Islet precursor cell (in vitro differentiated cells): ENCODE results near the gene FTO.
A peak's percentile ranks its signal among the peaks of the same experiment; 100 is the strongest.

Experiments
- DNase-seq: peaks from one replicate; pipeline ENCODE4 v3.0.0-alpha.2; 2018

Gene FTO

DNA sequence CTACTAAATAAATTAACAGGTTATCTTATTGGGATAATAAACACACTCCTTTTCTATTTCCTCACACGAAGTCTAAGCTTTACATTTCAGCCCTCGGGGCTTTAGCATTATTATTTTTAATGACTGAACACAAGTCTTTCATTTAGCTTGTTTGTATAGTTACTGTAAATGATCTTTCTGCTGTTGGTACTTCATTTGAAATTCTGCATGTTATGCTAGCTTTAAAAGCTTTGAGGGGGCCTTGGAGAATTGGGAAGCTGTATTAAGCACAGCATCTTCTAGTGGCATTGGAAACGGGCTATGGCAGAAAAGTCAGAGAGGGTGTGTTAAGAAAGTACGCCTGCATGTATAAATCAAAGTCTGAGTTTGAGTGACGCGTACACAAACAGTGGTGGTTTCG, 243.7 kb downstream of the FTO start:
- no peak for DNase-seq

DNA sequence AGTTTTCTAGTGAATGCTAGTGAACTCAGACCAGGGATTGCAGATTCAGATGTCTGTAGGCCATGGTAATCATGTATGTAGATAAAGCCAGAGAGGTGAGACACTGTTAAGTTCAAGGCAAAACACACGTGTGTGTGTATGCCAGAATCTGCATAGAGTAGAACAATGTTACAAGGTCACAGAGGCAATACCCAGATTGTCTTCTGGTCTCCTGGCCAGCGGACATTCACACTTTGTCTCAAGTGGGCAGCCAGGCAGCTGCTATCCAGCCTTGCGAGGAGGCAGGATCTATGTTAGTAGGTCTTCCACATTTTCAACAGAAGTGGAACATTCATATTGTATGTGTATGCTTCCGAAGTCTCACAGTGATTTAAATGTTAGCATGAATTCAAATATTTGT, 244.4 kb downstream of the FTO start:
- DNase-seq = no peak

DNA sequence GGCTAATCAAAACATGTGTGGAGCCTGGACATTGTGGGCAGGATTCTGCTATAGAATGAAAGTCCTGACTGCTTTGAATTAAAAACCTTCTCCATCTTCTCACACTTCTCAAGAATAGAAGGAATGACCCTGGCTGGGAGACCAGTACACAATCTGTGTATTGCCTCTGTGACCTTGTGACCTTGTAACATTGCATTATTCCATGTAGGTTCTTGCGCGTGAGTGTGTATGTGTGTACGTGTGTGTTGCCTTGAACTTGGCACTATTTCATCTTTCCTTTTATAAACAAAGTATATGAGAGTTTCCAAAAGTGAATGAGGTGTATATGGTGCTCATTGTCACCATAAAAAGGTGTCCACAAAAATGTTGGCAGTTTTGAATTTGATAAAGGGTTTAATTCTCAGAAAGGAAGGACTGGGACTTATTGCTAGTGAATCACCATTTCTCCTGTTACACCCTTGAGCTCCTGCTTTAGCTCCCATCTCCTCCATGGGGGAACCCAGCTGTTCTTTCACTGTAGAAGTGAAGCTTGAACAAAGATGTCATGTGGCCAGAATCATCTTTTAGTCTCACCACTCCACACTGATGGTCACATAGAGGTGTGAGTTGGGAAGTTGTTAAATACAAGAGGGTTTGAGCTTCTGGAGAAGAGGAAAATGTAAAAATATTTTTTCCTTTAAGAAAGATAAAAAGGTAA, 244.9 kb downstream of the FTO start:
- DNase-seq = no peak

DNA sequence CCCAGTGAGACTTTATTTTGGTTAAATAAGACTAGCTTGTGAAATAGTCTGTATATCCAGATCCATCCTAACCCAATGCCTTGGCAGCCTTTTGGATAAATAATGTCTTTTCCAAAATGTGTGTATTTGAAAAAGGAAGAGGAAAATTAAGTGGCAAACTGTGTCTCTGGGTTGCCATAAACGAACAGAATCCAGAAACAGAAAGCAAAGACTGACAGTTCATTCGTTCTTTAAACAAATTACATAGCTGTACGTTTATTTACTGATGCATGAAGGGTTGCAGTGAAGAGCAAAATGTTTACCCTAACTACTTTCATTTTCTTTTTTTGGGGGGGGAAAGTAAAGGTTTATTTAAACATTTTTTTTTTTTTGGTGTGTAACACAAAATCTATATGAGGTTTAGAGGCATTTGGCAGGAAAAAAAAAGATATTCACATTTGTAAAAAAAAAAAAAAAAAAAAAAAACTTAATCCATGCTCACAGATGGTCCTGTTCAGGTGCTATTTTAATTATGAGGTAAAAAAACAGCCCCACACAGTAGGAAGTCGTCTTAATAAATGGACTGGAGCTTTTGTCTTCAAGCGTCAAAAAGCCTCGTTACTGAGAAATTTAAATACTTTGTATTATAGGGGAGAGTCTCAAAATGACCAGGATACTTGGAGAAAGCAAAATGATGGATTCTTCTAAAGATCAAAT, 245.9 kb downstream of the FTO start:
- DNase-seq = no peak

DNA sequence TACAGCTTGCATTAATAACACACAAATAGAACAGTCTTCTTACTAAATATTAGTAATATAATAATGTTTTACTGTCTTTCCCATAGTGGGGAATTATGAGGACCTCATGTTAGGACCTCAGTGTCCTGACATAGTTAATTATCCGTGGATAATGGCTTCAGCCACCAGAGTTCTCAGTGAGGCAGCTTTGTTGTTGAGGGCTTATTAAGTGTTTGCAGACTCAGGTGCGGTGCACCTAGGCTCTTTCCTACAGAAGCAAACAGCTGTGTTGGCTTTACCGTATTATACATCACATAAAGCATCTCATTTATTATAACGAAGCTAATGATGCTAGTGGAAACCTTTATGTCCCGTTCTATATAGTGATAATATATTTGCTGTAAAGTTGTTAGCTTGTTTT, 246.7 kb downstream of the FTO start:
- no peak for DNase-seq

DNA sequence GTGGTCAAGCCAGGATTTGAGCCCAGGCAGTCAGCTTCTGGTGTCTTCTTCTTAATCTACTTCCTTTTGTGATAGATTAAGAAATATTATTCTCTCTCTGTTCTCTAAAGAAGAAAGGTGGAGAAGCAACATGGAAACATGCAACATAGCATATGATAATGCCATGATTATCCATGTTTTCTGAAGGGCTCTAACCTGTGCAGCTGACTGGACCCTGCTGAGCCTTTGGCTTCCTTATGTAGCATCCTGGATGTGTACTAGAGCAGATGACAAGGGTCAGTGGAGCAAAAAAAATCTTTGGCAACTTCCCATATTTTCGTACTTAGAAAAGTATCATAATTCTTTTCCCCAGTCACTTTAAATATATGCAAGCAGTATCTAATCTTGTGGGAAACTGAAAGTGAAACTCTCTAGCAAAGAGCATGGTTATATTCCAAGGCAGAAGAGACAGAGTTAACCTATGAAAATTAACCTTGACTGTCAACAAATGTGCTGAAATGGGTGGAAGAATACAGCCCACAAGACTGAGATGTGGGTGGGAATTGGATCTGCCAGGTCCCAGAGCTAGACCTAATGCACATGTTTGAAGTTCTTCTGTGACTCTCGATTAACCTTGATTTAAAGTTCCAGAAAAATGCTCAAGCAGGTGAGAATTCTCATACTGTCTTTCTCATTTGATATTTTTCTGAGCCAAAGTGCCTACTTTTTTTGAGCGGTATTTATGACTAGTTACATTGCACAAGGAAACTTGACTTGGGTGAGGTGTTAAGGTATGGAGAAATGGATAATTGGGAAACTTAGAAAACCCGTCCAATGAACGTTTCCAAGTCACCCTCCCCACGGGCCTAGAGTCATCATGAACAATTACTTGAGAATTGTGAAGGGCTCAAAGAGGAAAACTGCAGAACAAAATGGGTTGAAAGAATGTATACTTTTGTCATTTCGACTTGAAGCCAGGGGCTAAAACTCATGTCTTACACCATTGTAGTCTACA, 248.6 kb downstream of the FTO start:
- DNase-seq = no peak

DNA sequence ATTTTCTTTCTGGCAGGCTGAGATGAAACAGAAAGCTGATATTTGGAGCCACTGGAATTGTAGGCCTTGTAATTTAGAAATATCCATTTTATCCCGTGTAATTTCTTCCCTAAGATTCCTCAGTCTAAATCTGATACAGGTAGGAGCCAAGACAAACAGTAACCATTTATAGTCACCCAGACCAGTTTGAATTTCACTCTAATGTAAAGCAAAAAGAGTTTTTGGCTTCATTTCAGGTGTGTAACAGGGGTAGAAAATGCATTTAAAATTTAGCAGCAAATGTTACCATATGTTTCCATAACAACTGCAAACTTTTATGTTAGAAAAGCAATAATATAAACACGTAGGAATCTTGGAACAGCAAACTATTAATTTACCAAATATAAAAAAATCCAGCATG, 249.4 kb downstream of the FTO start:
- DNase-seq = no peak

DNA sequence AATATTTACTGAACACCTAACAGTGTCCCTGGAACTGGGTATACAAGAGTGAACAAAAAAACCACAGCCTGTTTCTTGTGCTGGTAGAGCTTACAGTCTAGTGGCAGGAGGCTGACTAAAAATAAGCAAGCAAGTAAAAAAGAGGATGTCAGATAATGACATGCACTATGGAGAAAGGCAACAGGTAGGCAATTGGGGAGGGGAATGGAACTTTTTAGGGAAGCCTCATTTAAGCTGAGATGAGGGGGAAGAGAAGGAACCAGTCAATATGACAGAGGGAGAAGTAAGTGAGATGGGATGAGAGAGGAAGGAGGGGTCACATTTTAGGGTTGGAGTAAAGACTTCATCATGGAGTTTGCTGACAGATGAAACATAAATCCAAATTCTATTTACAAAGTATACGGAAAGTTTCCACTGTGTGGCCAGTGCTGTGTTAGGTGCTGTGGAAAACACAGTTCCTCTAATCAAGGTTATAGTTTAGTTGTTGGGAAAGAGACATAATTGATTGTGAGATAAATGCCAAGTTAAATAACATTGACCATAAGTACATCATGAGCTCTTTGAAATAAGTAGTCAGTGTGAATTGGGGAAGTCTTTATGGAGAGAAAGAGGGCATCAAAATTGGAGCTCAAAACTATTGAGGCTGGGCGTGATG, 251.4 kb downstream of the FTO start:
- DNase-seq = no peak

DNA sequence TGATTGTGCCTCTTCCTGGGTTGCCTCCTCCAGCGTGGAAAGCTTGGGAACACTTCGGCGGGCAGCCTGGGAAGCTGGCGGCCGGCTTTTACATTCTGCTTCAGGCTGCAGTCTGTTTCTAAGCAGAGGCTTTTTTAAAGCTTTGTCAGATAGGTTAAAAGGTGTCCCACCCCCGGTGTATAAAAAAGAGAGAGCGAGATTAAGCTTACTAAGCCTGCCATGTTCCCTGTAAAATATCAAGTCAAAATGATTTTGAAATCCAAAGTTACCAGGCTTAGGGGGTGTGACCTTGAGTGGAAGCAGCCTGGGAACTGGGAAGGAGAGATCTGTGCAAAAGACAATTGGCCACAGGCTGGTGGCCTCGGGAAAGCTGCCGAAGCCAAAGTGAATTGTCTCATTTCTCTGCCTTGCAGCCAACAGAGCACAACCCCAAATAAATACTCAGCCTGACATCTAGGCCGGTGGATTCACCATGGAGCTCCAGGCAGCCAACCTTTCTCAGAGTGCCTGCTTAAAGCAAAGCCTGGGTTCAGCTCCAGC, 254.5 kb downstream of the FTO start:
- no peak for DNase-seq

DNA sequence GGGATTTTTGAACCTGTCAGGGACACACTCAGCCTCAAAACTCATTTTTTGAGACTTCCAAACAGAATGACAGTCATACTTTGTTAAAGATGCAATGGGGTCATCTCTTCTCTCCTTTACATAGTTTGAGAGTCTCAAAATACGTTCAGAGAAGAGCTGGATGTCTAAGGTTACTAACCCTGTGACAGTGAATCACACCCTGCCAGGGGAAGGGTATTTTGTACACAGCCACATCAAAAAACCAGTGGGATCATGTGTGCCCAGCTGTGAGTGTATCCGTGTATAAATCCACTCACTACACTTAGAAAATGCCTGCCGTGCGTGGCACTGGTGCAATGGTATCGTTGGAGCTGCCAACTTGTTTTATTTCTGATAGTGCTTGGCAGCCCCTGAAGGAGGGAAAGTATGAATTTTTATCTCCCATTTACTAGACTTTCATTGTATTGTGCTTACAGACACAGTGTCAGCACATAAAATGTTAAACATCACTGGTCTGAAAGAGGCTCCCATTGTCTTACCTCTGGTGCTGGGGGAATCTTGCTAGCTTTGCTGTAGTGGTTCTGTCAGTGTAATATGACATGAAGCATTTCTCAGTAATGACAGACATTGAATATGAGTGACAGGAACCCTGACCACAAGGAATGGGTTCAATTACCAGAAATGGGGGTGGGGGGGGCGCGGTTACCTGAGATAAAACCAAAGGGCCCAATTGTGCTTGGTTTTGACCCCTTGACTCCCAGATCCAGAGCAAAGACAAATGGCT, 256.3 kb downstream of the FTO start:
- no peak for DNase-seq

DNA sequence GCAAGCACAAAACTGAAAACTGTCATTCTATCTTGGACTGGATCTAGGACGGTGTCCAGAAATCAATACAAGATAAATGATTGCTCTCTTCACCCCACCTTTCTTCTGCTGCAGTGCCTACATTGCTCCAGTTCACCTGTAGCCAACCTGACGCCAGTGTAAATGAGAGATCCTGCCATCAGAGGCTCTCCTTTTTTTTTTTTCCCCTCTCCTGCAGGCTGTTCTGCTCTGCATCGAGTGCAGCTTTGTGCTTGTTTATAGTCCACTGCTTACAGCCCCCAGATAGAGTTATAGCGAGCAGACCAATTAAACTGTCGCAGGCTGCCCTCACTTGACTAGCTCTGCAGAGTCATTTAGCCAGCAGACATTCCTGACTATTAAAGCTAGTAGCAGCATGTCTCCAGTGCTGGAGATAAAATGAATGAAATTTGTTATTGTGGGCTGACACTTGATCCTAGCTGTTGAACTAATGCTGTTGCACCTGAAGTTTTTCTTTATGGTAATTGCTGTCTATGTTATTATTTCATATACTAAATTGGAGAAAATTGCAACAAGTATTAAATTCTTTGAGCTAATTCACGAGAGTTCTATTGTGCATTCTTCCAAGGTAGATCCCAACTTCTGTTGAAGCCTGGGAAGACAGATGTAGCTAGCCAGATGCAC, 257.1 kb downstream of the FTO start:
- DNase-seq = peak; percentile 80

DNA sequence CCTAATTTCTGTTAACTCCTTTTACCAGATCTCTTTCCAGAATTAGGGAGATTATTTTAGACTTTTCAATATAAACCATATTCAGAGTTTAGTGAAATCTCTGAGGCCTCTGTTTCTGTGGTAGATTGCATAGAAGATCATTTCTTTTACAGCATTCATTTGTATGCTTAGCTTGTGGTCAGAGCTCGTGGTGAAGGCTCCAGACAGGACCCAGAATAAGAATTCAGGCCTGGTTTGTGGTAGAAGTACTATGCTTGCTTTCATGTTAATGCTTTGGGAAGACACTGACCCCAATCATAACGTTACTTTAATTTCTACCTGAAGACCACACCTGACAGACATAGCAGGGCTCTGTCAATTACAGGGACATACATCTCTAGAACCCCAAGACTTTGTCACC, 258.1 kb downstream of the FTO start:
- no peak for DNase-seq

DNA sequence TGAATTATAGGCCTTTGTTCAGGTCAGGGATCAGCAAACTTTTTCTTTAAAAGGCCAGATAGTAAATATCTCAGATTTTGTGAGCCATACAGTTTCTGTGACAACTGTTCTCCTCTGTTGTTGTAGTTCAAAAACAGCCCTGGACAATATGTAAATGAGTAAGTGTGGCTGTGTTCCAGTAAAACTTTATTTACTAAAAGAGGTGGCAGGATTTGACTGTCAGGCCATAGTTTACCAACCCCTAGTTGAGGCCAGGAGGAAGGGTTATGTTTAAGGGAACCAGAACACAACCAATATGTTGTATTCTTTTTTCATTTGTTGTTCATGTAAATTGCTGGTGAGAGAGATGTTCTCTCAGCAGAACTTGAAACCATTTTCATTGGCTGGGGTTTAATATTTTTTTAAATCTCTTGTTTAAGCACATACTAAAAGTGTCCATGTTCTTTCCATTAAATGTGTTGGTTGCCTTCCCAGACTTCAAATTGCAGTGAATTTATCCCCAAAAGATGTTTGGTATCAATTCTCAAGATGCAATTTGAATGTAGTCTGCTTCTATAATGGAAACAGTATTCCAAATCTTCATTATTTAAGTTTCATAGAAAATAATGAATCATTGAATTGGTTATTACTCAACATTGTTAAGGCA, 260.3 kb downstream of the FTO start:
- DNase-seq = no peak

DNA sequence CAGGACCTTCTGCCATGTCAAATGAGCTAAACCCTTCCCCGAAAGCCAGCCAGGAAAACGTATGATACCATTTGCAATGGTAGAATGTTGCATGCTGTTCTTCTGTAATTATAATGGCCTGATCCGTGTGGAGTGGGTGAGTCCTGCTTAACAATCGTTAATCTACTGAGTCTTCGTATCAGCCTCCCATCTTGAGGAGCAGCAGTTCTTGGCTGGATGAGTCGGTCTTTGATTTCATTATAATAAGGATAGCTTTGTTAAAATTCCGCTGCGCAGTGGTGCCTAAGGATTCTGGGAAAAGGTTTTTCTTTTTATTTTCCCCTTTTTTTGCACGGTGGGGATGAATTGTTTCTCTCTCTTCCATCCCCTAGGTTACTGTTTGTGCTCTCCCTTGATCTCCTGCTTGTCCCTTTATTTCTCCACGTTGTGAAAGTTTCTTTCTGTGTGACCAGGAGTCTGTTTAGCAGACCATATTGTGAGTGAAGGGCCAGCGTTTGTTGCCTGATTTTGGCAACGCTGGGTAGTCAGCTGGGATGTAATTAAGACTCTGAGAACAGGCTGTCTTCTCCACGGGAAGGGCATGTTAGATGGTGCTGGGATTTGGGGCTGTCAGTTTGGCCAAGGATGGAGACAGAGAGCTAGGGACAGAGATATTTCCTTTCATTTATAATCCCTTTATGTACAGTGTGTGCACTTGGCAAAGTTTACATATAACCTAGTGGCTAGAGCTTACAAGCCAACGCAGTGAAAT, 263.0 kb downstream of the FTO start:
- DNase-seq = no peak

DNA sequence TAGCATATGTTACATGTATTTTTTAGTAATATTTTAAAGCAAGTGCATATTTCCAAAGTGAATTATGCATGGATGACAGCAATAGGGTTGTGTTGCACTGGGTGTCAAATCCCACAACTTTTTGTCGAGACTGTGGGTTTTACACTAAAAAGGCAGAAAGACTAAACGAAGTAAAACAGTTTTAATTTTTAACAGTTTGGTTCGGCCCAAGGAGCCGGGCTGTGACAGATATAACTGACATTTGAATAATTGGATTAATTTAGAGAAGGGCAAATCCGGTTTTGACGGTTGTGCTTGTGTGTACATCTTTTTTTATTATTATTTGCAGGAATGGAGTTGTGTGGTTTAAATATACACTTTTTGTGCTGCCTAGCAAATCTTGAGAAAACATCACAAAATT, 263.6 kb downstream of the FTO start:
- DNase-seq = no peak

DNA sequence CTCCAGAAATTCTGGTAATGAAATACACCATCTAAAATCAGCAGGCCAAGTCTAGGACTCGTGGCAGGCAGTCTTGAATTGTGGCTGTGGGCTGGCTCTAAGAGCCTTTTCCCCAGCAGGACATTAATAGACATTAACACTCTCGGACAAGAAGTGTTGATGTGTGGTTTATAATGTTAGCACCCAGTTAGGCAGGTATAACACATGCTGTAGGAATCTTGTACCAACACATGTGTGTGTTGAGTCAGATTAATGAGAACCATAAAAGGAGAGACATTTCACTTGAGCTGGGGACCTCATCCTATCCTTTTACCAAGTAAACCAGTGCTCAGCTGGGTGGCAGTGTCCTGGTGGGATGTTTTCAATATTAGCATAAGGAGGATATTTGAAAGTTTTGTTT, 264.5 kb downstream of the FTO start:
- DNase-seq = no peak

DNA sequence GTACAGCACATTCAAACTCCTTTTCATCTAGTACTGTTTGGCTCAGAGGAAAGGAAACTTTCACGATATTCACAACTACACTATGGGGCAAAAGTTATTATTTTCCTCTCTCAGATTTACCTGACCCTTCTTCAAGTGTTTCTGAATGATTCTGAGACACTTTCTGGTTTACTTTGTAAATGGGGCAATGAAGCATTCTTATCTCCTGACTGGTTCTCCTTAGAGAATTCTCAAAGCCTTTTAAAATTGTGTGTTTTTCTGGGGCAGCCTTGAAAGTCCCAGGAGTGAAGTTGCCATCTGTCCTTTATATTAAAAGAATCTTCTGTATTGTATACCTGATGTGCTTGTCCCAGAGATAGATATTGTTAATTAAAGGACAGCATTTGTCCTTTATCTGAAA, 264.9 kb downstream of the FTO start:
- no peak for DNase-seq

DNA sequence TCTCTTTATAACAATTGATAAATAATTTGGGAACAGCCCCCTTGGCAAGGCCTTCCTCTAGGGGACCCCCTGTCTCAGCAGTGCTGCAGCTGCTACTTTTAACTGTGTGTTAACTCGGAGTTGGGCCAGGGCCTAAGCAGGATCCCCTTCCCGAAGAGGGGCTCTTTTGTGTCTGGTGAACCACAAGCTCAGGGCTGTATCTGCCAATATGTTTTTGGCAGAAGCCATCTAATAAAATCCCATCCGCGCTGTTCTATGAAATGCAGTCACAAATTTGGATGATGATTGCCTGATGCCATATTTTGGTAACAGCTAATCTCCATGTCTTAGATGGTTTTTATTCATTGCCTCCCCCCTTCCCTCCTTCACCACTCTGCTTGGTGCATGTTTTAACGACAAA, 267.7 kb downstream of the FTO start:
- DNase-seq = no peak

DNA sequence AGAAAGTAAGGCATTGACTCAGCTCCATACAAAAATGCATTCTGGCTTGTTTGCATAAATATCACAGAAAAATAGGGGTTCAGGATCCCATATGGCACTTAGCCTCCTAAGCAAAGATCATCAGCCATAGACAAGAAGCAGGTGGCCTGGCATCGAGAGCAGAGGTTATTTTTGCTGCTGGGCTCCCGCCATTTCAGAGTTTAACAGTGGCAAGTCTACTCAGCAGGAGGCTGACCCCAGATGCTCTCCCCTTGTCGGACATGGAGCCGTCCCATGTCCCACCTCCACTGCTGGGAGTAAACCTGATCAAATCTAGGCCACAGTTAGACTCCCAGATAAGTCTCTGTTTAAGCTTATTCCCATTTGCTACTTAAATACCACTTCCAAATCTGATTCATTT, 269.1 kb downstream of the FTO start:
- no peak for DNase-seq

DNA sequence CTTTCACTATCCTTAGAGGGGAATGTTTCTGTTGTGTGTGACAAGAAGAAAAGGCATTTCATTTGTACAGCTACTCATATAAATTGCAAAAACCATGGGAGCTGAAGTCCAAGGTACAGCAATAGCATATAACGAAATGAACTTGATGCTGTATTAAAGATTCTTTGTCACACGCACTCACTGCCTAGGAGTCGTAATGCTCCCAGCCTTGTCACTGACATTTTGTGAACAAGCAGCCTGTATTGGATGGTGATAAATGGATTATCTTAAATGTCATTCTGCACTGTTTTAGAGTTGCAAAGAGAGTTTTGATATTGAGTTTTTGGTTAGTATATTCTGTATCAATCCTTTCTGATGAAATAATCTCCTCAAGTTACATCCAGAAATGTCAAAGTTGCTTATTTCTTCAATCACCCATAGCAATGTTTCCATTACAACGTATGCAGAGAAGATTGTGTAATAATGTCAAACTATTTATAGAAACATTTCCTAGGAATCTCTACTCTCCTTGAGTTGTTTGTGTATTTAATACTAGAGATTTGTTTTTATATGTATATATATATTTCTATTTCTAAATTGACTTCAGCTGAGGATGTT, 270.6 kb downstream of the FTO start:
- no peak for DNase-seq
